ENCODE measurements around the gene KIAA1217.

KIAA1217 gene

GRCh38 chr10:24208661-24209431 is at the start of gene KIAA1217:
Gene KIAA1217 (plus strand): TSS chr10:24209138. CDS start chr10:24209194, 56 bp downstream.
- DNase-seq, result no peak

GRCh38 chr10:24162206-24162985 is 46.5 kb upstream of the KIAA1217 start:
- DNase-seq, result no peak

- no peak for DNase-seq
These were observed 45.5 kb upstream of the KIAA1217 start for GRCh38 chr10:24163485-24163884.

GRCh38 chr10:24168258-24169170 is 40.4 kb upstream of the KIAA1217 start:
- no peak for DNase-seq

- DNase-seq, result no peak
These were observed 38.7 kb upstream of the KIAA1217 start for GRCh38 chr10:24170199-24170598.

GRCh38 chr10:24172909-24173308 is 36.0 kb upstream of the KIAA1217 start:
- DNase-seq, result no peak

GRCh38 chr10:24174014-24174413 is 34.9 kb upstream of the KIAA1217 start:
- DNase-seq, result no peak

GRCh38 chr10:24176658-24177057 is 32.3 kb upstream of the KIAA1217 start:
- DNase-seq, result no peak

- DNase-seq, result no peak
These were observed 31.3 kb upstream of the KIAA1217 start for GRCh38 chr10:24177636-24178035.

- no peak for DNase-seq
These were observed 28.0 kb upstream of the KIAA1217 start for GRCh38 chr10:24180891-24181290.

GRCh38 chr10:24184455-24184854 is 24.5 kb upstream of the KIAA1217 start:
- no peak for DNase-seq

GRCh38 chr10:24193330-24193729 is 15.6 kb upstream of the KIAA1217 start:
- no peak for DNase-seq

GRCh38 chr10:24197263-24197662 is 11.7 kb upstream of the KIAA1217 start:
- no peak for DNase-seq

- DNase-seq, result no peak
These were observed 7.3 kb upstream of the KIAA1217 start for GRCh38 chr10:24201503-24202180.

GRCh38 chr10:24202181-24202570 is 6.8 kb upstream of the KIAA1217 start:
- DNase-seq, result no peak

- DNase-seq, result no peak
These were observed 3.1 kb upstream of the KIAA1217 start for GRCh38 chr10:24205821-24206220.

GRCh38 chr10:24206334-24206733 is 2.6 kb upstream of the KIAA1217 start:
- DNase-seq, result no peak

- no peak for DNase-seq
These were observed 2.0 kb upstream of the KIAA1217 start for GRCh38 chr10:24206926-24207325.

- DNase-seq, result no peak
These were observed 1.6 kb upstream of the KIAA1217 start for GRCh38 chr10:24207341-24207740.

GRCh38 chr10:24207781-24208611 is 942 bp upstream of the KIAA1217 start:
- no peak for DNase-seq

GRCh38 chr10:24209432-24209771 is 464 bp downstream of the KIAA1217 start:
- DNase-seq, result no peak
